Caki2 (cell line): Measurements from ENCODE around the gene RNU6-7. TPM values are rescaled to one million over a fixed set of nuclear protein-coding genes. Genes with fewer than 3 reads are reported as not detected.

Experiments
- DNase-seq: peaks from one replicate; pipeline ENCODE4 v3.0.0-alpha.2; 2015; ENCODE audit warnings: low read depth
- in situ Hi-C: cut with HindIII; loops from 2 replicates; pipeline ENCODE4 v1.10.0; 2016; ENCODE audit warnings: low sequenced_read_pairs, low pct_unique_long_range_greater_than_20kb, mixed read lengths
- total RNA-seq: library from RNA; depleted of rRNA; stranded (reverse); fragments of >200 nt; shearing (Covaris generic); gene quantifications from 2 replicates; pipeline ENCODE4 v1.2.3, GENCODE V29; 2014; ENCODE audit warnings: low replicate concordance

RNU6-7 gene
- total RNA-seq, 1 experiment from 2014 or later: not detected

GRCh38 chr14:32202998-32203882 is 1.4 kb downstream of the RNU6-7 start, which contains the start of gene RNU6-8:
Gene RNU6-8, minus strand, starts transcription at chr14:32203269.
- peak; percentile 81 for DNase-seq
- in situ Hi-C loops: no loop called here

- peak; percentile 37 for DNase-seq
- in situ Hi-C loops: no loop called here
These were observed 2.1 kb downstream of the RNU6-7 start for GRCh38 chr14:32203928-32204357.

GRCh38 chr14:32205554-32205953 is 3.7 kb downstream of the RNU6-7 start:
- no peak for DNase-seq
- in situ Hi-C loops: no loop called here

- no peak for DNase-seq
- in situ Hi-C loops: no loop called here
These were observed 4.1 kb downstream of the RNU6-7 start for GRCh38 chr14:32205984-32206383.

GRCh38 chr14:32206552-32206951 is 4.7 kb downstream of the RNU6-7 start:
- in situ Hi-C loops: no loop called here
- DNase-seq: no peak

GRCh38 chr14:32208490-32208889 is 6.6 kb downstream of the RNU6-7 start:
- DNase-seq: no peak
- in situ Hi-C loops: no loop called here

GRCh38 chr14:32209471-32209870 is 7.6 kb downstream of the RNU6-7 start:
- no peak for DNase-seq
- in situ Hi-C loops: no loop called here

- DNase-seq: no peak
- in situ Hi-C loops: no loop called here
These were observed 9.2 kb downstream of the RNU6-7 start for GRCh38 chr14:32211068-32211404.

GRCh38 chr14:32212833-32213232 is 11.0 kb downstream of the RNU6-7 start:
- DNase-seq: no peak
- in situ Hi-C loops: no loop called here

GRCh38 chr14:32217301-32217700 is 15.5 kb downstream of the RNU6-7 start:
- in situ Hi-C loops: no loop called here
- no peak for DNase-seq

- in situ Hi-C loops: no loop called here
- DNase-seq: peak; percentile 61
These were observed 23.0 kb downstream of the RNU6-7 start for GRCh38 chr14:32224737-32225377.

- no peak for DNase-seq
- in situ Hi-C loops: no loop called here
These were observed 23.6 kb downstream of the RNU6-7 start for GRCh38 chr14:32225378-32225920.

GRCh38 chr14:32226056-32226455 is 24.2 kb downstream of the RNU6-7 start:
- in situ Hi-C loops: no loop called here
- no peak for DNase-seq

- DNase-seq: peak; percentile 78
- in situ Hi-C loops: no loop called here
These were observed 28.3 kb downstream of the RNU6-7 start for GRCh38 chr14:32230181-32230580.

- in situ Hi-C loops: no loop called here
- DNase-seq: no peak
These were observed 28.9 kb downstream of the RNU6-7 start for GRCh38 chr14:32230695-32231280.

- in situ Hi-C loops: no loop called here
- DNase-seq: no peak
These were observed 30.6 kb downstream of the RNU6-7 start for GRCh38 chr14:32232481-32232880.

GRCh38 chr14:32233260-32233659 is 31.4 kb downstream of the RNU6-7 start:
- in situ Hi-C loops: no loop called here
- DNase-seq: no peak

- in situ Hi-C loops: no loop called here
These were observed 42.6 kb downstream of the RNU6-7 start for GRCh38 chr14:32244404-32244803.

GRCh38 chr14:32246751-32247150 is 44.9 kb downstream of the RNU6-7 start:
- in situ Hi-C loops: no loop called here
- no peak for DNase-seq

More at GRCh38 chr14:32244404-32244803, 42.6 kb downstream of the RNU6-7 start:
- DNase-seq: no peak
